Measurements from ENCODE around the gene APBB1.

The APBB1 gene

GRCh38 chr11:6389905-6390717, 28.8 kb downstream of the APBB1 start, which contains the start of gene SMPD1:
SMPD1 (plus strand) TSS chr11:6390474; CDS start chr11:6390599, 125 bp downstream.
- DNase-seq: peak; percentile 94

- no peak for DNase-seq
These were observed 30.1 kb downstream of the APBB1 start for GRCh38 chr11:6388748-6389147.

- no peak for DNase-seq
These were observed 30.9 kb downstream of the APBB1 start for GRCh38 chr11:6387811-6388599.

GRCh38 chr11:6385046-6385777, 33.7 kb downstream of the APBB1 start:
- no peak for DNase-seq

DNA sequence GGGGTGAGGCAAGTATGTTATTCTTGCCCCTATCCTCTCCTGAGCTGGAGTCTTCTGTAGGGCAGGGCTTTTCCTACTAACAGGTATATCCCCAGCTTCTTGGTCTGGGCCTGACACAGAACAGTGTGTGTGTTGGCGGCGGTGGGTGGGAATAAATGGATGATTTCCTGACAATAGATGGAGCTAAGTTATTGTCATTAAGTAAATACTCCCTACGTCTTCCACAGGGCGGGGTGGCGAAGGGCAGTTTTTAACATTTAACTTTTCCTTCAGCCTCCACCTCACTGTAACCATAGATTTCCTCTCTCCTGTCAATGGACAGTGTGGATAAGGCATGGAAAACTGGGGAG, 40.3 kb downstream of the APBB1 start:
- no peak for DNase-seq

GRCh38 chr11:6377902-6378639, 40.8 kb downstream of the APBB1 start:
- DNase-seq: no peak

GRCh38 chr11:6371825-6372224, 47.1 kb downstream of the APBB1 start:
- DNase-seq: no peak

DNA sequence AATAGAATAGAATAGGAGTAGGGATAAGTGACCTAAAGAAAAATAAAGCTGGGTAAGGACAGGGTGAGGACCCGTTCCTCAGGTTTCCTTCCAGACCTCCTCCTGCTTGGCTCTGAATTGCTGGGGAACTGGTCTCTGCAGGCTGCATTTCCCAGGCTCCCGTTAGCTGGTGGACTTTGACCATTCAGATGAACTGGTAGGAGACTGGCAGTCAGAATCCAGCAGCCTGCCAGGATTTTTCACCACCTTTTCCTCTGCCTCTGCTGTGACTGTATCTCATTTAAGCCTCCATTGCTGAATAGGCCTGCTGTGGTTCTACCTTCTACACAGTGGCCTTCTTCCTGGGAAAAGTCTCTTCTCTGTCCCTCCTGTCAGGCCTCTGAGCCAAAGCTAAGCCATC, 53.2 kb downstream of the APBB1 start:
- no peak for DNase-seq

GRCh38 chr11:6362873-6363678, 55.8 kb downstream of the APBB1 start:
- DNase-seq: peak; percentile 63

DNA sequence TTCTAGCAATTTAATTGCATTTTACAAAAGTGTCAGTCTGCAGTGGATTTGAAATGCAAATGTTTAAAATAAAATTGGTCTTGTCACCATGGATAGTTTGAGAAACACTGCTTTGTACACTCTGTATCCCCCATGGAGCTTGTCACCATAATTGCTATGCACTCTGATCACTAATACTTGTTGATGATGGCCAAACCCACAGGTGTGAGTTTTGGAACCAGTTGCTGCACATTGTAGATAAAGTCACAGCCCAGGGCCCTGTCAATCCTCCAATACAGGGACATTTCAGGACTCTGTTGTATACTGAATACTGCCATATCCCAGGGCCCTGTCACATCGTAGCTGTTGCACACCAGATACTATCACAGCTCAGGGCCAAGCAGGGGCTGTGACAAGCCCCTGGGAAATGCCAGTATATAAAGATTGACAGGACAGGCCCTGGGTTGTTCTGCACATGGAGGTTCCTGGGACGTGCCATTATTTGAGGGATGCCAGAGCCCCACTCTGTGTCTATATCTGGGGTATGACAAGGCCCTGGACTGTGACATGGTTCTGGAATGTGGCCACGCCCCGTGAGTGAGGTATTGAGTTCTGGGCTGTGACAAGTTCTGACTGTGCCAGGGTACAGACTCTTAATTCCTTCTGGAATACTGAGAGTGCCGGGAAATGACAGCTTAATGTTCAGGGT, 56.6 kb downstream of the APBB1 start:
- DNase-seq: no peak

DNA sequence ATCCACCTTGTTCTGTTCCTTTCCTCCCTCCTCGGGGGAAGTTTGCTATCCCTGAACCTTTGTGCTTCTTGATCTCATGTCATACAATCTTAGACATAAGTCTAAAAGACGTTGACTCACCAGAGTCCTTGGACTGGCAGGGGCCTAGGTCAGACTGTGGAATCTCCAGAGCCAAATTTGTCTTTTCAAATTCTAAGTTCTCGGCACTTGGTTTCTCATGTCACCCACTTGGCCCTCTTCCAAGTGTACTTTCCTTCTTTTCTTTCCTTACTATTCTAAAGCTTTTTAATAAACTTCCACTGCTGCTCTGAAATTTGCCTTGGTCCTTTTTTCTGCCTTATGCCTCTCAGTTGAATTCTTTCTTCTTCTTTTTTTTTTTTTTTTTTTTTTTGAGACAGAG, 58.7 kb downstream of the APBB1 start:
- DNase-seq: no peak

DNA sequence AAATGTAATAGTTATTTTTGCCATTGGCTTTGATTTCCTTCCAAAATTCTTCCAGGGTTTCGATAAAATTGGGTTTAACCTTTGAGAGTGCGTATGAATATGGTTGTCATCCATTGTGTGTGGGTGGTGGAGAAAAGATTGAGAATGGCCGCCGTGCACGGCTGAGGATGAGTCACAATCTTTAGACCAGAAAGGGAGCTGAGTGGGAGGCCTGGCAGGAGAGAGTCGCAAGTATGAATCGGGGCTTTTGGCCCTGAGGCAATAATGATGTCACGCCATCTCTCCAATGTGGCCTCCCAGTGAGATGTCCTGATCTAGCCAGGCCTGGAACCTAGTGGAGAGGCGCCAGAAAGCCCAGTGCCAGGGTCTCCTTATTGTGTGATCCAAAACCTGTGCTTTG, 61.7 kb downstream of the APBB1 start:
- DNase-seq: no peak

DNA sequence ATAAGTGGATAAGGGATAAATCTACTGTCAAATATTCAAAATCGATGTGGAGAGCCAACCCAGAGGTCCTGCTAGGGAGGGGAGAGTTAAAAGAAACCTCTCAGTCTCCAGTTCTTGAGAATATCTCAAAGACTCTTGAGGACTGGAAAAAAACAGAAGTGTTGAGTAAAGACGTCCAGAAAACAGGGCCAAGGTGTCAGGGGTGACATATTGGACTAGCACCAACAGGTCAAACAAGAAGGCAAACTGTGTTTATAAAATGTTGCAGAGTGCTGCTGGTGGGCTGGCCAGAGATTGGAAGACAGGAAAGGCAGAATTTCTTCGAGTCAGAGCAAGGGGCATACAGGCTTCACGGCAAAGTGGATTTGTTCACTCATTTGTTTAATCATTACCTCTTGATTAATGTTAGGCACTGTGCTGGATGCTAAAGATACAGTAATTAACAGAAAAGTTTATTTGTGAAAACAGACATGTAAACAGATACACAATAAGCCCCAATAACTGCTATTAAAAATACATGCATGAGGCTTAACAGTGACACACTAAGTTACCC, 62.3 kb downstream of the APBB1 start:
- no peak for DNase-seq

DNA sequence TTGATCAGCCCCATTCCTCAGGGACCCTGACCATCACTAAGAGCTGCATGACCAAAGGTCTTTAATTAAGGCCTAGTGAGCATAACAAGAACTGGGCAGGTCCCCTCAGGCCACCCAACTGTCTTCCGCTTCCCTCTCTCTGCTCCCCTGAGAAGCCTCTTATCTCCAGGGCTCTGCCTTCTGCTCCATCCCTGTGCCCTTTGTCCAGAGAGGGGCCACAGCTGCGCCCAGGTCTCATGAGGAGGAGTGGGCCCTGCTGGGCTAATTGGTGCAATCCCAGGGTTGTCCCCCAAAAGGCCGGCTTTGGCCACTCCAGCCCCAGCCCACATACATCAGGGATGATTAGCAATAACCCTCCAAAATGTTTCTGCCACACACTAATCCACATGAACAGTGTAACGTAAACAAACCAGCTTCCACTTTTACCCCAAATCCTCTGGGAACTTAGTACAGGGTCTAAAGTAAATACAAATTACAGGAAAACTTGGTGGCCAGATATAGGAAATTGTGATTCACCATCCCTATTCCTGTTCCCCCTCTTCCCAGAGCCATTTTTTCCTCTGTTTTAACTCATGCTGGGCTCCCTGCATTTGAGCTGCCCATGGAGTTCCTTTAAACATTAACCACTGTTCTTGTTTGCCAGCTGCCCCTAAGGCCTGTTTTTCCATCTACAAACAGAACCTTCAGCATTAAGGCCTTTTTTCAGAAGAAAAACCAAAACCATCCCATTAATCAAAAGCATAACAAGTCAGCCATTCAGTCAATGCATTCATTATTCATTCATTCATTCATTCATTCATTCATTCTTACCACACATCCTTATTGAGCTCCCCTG, 64.0 kb downstream of the APBB1 start:
- no peak for DNase-seq

GRCh38 chr11:6353367-6353987, 65.4 kb downstream of the APBB1 start:
- peak; percentile 49 for DNase-seq

GRCh38 chr11:6351782-6352382, 67.0 kb downstream of the APBB1 start:
- DNase-seq: no peak

- no peak for DNase-seq
These were observed 68.4 kb downstream of the APBB1 start for GRCh38 chr11:6350486-6350885.

GRCh38 chr11:6350043-6350442, 68.9 kb downstream of the APBB1 start:
- no peak for DNase-seq

DNA sequence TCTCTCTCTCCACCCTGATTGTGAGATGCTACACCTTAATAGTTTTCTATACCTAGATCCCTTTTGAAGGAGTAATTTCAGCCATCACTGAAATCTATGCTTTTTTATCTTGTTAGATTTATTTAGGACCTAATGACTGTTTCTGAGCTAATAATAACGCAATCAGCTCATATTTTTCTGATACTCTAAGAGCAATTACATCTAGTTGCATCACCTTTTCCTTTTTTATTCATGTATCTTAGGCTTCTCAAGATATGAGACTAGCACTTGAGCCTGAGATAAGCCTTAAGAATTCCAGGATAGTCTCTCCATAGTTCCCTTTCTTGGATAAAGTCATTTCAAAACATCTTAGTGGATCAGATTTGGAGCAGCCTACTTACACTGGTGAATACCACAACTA, 73.5 kb downstream of the APBB1 start:
- no peak for DNase-seq
